Measurements from ENCODE around the gene STX1B.
A peak's percentile ranks its signal among the peaks of the same experiment; 100 is the strongest.
"Not testable (repeated sequence)": the region's sequence is repeated elsewhere in the genome, so short reads cannot be mapped to it uniquely, and the experiment has no call there.

Gene STX1B

GRCh38 chr16:30949650-30950515, 60.6 kb downstream of the STX1B start:
- peak in 1 of 5 donors; percentile 55 for DNase-seq

GRCh38 chr16:30948667-30949649, 61.5 kb downstream of the STX1B start, which contains the start of gene ORAI3:
Gene ORAI3, plus strand, starts transcription at chr16:30949068. Its CDS starts 222 bp downstream, at chr16:30949290.
- DNase-seq = peak in 1 of 5 donors; percentile 45

DNA sequence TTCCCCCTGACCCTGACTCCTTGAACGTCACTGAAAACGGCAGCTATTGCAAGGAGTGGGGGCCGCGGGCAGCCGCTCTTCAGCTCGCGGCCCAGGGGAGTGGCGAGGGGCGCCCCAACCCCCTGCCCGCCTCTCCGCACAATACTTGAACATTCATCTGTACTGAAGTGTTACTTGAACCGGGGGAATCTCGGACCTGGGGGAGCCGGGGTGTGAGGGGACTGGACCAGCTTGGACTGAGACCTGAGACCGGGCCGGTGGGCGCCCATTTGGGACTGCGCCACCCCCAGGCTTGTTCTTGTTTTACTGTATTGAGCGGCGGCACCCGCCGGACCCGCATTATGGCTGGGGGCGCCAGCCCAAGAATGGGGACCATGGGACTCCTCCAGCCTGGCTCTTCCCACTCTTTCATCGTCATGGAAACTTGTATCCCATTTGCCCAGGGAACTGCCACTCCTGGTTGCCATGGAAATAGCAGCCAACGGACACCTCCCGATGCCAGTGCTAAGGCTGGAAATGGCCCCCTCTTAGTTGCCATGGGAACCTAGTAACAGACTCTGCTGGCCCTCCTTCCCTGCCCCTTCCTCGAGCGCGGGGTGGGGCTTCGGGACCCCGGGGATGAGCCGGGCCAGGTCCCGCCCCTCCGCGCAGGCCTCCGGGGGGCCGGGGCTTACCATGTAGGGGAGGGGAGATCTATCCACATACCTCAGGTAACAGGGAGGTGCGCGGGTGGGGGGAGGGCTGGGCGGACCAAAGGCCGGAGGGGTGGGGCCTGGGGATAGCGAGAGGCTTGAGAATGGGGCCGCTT, 62.4 kb downstream of the STX1B start:
- DNase-seq = no peak

DNA sequence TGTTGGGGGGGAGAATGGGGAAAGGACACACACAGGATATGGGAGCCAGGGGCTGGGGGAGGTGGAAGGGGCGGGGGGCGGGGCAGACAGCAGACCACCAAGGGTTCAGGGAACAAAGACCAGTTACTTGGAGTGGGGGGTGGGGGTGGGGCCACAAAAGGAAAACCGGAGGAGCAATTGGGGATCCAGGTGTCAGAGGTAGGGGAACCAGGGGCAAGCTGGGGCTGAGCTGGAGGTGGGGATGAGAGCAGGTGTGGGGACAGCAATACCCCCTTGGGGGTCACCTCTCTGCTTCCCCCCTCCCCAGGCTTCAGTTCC, 62.9 kb downstream of the STX1B start:
- DNase-seq = no peak

DNA sequence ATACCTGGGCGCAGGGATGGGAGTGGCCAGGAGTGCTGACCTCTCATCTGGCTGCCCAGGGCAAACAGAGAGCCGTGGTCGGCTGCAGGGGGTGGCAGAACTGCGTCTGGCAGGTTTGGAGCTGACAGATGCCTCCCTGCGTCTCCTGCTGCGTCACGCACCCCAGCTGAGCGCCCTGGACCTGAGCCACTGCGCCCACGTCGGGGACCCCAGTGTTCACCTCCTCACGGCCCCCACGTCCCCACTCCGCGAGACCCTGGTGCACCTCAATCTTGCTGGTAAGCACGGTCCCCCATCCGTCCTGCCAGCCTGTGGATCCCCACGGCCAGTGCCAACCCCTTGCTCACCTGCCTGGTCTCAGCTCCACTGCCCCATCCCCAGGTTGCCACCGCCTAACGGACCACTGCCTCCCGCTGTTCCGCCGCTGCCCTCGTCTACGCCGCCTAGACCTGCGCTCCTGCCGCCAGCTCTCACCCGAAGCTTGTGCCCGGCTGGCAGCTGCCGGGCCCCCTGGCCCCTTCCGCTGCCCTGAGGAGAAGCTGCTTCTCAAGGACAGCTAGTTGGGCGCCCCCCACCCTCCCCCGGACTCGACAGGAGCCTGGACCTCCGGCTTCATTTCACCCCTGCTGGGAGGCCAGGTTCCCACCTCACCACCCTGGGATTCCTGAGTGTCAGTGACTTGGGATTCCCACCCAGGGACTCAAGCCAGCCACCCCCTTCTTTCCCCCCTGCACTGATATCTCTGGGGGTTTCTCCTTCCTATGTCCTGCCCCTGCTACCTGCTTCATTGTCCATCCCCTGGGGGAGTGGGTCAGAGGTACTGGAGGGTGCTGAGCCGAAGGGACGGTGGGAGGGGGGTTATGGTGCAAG, 63.5 kb downstream of the STX1B start:
- DNase-seq = no peak

- no peak for DNase-seq
Measured at GRCh38 chr16:30944352-30944751, 66.1 kb downstream of the STX1B start.

- DNase-seq = no peak
Measured at GRCh38 chr16:30942426-30942806, 68.0 kb downstream of the STX1B start.

DNA sequence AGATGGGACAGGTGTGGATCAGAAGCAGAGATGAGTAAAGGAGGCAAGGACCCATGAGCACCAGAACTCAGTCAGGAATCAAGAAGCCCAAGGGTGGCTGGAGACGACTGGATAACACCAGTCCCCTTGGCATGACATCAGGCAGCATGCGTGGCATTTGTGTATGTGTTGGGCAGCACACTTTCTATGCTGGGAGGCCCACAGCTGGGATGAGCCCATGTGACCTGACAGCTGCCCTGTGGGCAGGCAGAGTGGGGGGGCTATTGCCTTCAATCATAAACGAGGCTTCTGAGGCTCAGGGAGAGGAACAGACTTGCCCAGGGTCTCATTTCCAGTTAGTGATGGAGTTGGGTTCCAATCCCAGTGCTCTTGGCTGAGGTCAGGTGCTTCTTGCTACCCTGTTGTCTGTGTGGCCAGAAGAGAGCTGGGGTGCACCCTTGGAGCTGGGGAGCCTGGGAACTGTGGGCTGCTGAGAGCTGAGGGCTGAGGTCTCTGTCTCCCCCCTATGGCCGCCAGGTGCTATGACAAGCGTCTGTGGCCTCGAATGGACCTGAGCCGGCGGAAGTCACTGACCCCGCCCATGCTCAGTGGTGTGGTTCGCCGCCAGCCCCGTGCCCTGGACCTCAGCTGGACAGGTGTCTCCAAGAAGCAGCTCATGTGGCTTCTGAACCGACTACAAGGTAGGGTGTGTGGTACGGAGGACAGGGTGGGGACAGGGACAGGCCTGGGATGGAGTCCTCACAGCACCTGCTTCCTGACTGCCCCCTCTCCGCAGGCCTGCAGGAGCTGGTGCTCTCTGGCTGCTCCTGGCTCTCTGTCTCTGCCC, 68.6 kb downstream of the STX1B start:
- peak in 4 of 5 donors; percentile 47 to 80 (median 48) for DNase-seq

DNA sequence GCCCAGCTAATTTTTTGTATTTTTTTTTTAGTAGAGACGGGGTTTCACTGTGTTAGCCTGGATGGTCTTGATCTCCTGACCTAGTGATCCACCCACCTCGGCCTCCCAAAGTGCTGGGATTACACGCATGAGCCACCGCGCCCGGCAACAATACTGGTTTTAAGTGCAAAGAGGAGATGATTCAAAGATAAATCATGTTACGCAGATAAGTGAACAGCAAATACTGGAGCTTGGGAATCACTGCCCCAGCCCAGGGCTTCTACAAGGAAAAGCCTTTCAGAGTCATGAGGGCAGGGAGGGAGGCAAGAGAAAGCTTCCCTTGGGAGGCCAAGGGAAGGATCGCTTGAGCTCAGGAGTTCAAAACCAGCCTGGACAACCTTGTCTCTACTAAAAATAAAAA, 70.9 kb downstream of the STX1B start:
- DNase-seq = not testable (repeated sequence)
